Testis (tissue), 3 donors: ENCODE measurements around the gene SLC35F4. TPM values are rescaled to one million over a fixed set of nuclear protein-coding genes. Genes with fewer than 3 reads are reported as not detected.

Experiments
- DNase-seq: peaks from one replicate; pipeline ENCODE4 v3.0.0-alpha.2; 2019
- H3K27ac ChIP-seq, 2 donors: fragments of 200-600 bp; sonication (generic); one replicate each; pipeline ENCODE4 v1.5.1; 2019
- H3K27me3 ChIP-seq: fragments of 200-600 bp; sonication (generic); one replicate; pipeline ENCODE4 v1.5.1; 2019
- H3K36me3 ChIP-seq: fragments of 200-600 bp; sonication (generic); one replicate; pipeline ENCODE4 v1.5.1; 2017; ENCODE audit warnings: low read depth; ENCODE audit errors: missing control alignments
- H3K4me1 ChIP-seq: fragments of 200-600 bp; sonication (generic); one replicate; pipeline ENCODE4 v1.5.1; 2019
- H3K4me3 ChIP-seq, 2 donors: fragments of 200-600 bp; sonication (generic); one replicate each; pipeline ENCODE4 v1.5.1; 2017 to 2019
- H3K9me3 ChIP-seq: fragments of 200-600 bp; sonication (generic); one replicate; pipeline ENCODE4 v1.5.1; 2017
- CTCF ChIP-seq, 3 experiments: fragments of 450-650 bp in 2 of 3; fragments of 200-600 bp in 1 of 3; sonication (generic) in 1 of 3; IDR thresholded peaks; one replicate each; pipeline ENCODE4 v1.5.1; 2016 to 2019; ENCODE audit warnings: antibody characterized with exemption in 3 of 3, mild to moderate bottlenecking in 2 of 3, moderate library complexity in 1 of 3
- POLR2A ChIP-seq: fragments of 450-650 bp; IDR thresholded peaks from one replicate; pipeline ENCODE4 v1.6.1; 2017; ENCODE audit warnings: antibody characterized with exemption, mild to moderate bottlenecking, moderate library complexity
- WGBS, 2 donors: methylation state at CpG; one replicate each; pipeline ENCODE4 v1.1.5; 2018; 5-methylcytosine and 5-hydroxymethylcytosine counted together
- intact Hi-C: fragments of 100-400 bp; cut with DNase I; formaldehyde crosslinking; loops from one replicate; pipeline ENCODE4 v1.15.1; 2023; ENCODE audit warnings: low total_unique reads
- polyA plus RNA-seq: library from polyadenylated mRNA; stranded (reverse); fragments of 350-450 nt; fragmentation: Illumina TruSeq; extraction: RNeasy Lipid Tissue Mini Kit (QIAGEN cat#74804); gene quantifications from one replicate; pipeline ENCODE4 v1.2.3, GENCODE V29; 2014; ENCODE audit warnings: low read depth, low replicate concordance; ENCODE audit not compliant: insufficient read depth
- total RNA-seq, 2 donors: library from RNA; depleted of rRNA; stranded (reverse); fragments of >200 nt; gene quantifications; one replicate each; pipeline ENCODE4 v1.2.3, GENCODE V29; 2016

The SLC35F4 gene
- total and polyA plus RNA-seq, 3 donors from 2014 or later: 0.50 to 2.8 (median 2.3) TPM

- Histone ChIP-seq H3K27me3 (no peaks in the 10 kb centered on the region), H3K36me3 (no peaks in the 10 kb centered on the region), H3K4me1 (no peaks in the 10 kb centered on the region), H3K9me3 (no peaks in the 10 kb centered on the region), H3K27ac (no peak overlapping the region), H3K4me3 (no peak overlapping the region)
- TF ChIP-seq POLR2A (no peak), CTCF (IDR thresholded peaks at IDR 0.05) (no peak)
- no peak for DNase-seq
- intact Hi-C loops: no loop called here
- 53 to 64% methylated on average over 2 of the region's 2 CpGs for WGBS, 2 donors
Observed at GRCh38 chr14:57835766-57836165, 30.1 kb downstream of the SLC35F4 start.

GRCh38 chr14:57834961-57835360 lies 30.9 kb downstream of the SLC35F4 start:
- Histone ChIP-seq H3K27ac (no peak overlapping the region), H3K4me3 (no peak overlapping the region), H3K36me3 (no peaks in the 10 kb centered on the region), H3K9me3 (no peaks in the 10 kb centered on the region), H3K27me3 (no peaks in the 10 kb centered on the region), H3K4me1 (no peaks in the 10 kb centered on the region)
- 75 to 84% methylated on average over 3 of the region's 3 CpGs for WGBS, 2 donors
- no peak for DNase-seq
- intact Hi-C loops: no loop called here
- no peak for TF ChIP-seq CTCF (IDR thresholded peaks at IDR 0.05)

GRCh38 chr14:57834001-57834598 lies 31.8 kb downstream of the SLC35F4 start:
- DNase-seq: no peak
- Histone ChIP-seq H3K9me3 (no peaks in the 10 kb centered on the region), H3K27me3 (no peaks in the 10 kb centered on the region), H3K27ac (no peak overlapping the region), H3K36me3 (no peaks in the 10 kb centered on the region), H3K4me1 (no peaks in the 10 kb centered on the region), H3K4me3 (no peak overlapping the region)
- intact Hi-C loops: no loop called here
- TF ChIP-seq POLR2A: no peak
- TF ChIP-seq CTCF (IDR thresholded peaks at IDR 0.05): no peak
- 21 to 32% methylated on average over 1 of the region's 1 CpG for WGBS, 2 donors

GRCh38 chr14:57833323-57833722 lies 32.6 kb downstream of the SLC35F4 start:
- Histone ChIP-seq H3K4me3 (no peak overlapping the region), H3K9me3 (no peaks in the 10 kb centered on the region), H3K27ac (no peak overlapping the region), H3K27me3 (no peaks in the 10 kb centered on the region), H3K4me1 (no peaks in the 10 kb centered on the region), H3K36me3 (no peaks in the 10 kb centered on the region)
- DNase-seq: no peak
- intact Hi-C loops: no loop called here
- 55 to 61% methylated on average over 3 of the region's 3 CpGs for WGBS, 2 donors
- no peak for TF ChIP-seq POLR2A
- no peak for TF ChIP-seq CTCF (IDR thresholded peaks at IDR 0.05)

DNA sequence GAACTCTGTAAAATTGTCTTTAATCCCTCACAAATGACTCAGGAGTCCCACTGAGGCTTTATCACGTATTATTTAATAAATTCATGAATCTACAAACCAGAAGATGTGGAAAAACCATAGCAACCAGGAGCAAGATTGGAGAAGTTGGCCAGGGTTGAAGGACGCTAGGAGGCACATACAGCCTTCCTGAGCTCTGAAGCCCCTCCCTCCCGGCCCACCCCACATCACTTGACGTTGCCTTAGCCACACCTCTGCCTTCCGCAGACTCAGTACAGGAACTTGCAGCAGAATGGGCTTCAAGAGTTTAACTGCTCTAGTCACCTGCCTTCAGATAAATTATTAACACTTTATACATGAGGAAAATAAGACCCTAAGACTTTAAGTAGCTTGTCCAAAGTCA lies 33.9 kb downstream of the SLC35F4 start:
- TF ChIP-seq POLR2A (no peak), CTCF (IDR thresholded peaks at IDR 0.05) (no peak)
- H3K4me1 ChIP-seq: no peaks in the 10 kb centered on the region
- no peak for DNase-seq
- WGBS, 2 donors: 44 to 48% methylated on average over 5 of the region's 5 CpGs
- H3K27ac ChIP-seq: no peak overlapping the region
- no peaks in the 10 kb centered on the region for H3K36me3 ChIP-seq
- no peaks in the 10 kb centered on the region for H3K9me3 ChIP-seq
- intact Hi-C loops: no loop called here
- H3K4me3 ChIP-seq: no peak overlapping the region
- no peaks in the 10 kb centered on the region for H3K27me3 ChIP-seq
